H9 (cell line): ENCODE measurements around the gene PJA1. TPM values are rescaled to one million over a fixed set of nuclear protein-coding genes. Genes with fewer than 3 reads are reported as not detected.

Experiments
- DNase-seq: peaks from one replicate; pipeline ENCODE4 v3.0.0-alpha.2; 2017
- H2AFZ ChIP-seq: one replicate; pipeline ENCODE4 v1.6.1; 2013; ENCODE audit warnings: mild to moderate bottlenecking, low read length, control low read depth, moderate library complexity
- H2AK5ac ChIP-seq: 2 replicates; pipeline ENCODE4 v1.6.1; 2013; ENCODE audit warnings: low read length, control low read depth, mixed read lengths; ENCODE audit not compliant: insufficient read length
- H2BK120ac ChIP-seq: one replicate; pipeline ENCODE4 v1.6.1; 2013; ENCODE audit warnings: low read depth, mild to moderate bottlenecking, low read length, control low read depth, inconsistent platforms; ENCODE audit not compliant: poor library complexity, severe bottlenecking
- H2BK12ac ChIP-seq: 2 replicates; pipeline ENCODE4 v1.6.1; 2013; ENCODE audit warnings: low read length, control low read depth, mixed read lengths, low read depth; ENCODE audit not compliant: insufficient read length
- H2BK15ac ChIP-seq: 2 replicates; pipeline ENCODE4 v1.6.1; 2013; ENCODE audit warnings: low read depth, low read length, control low read depth
- H2BK20ac ChIP-seq: one replicate; pipeline ENCODE4 v1.6.1; 2013; ENCODE audit warnings: low read depth, mild to moderate bottlenecking, low read length, control low read depth, inconsistent platforms; ENCODE audit not compliant: poor library complexity, severe bottlenecking
- H2BK5ac ChIP-seq: 2 replicates; pipeline ENCODE4 v1.6.1; 2013; ENCODE audit warnings: low read length, control low read depth, mixed read lengths; ENCODE audit not compliant: insufficient read length
- H3K14ac ChIP-seq: 2 replicates; pipeline ENCODE4 v1.6.1; 2013; ENCODE audit warnings: low read length, control low read depth; ENCODE audit not compliant: insufficient read depth
- H3K18ac ChIP-seq: 2 replicates; pipeline ENCODE4 v1.6.1; 2013; ENCODE audit warnings: low read depth, mild to moderate bottlenecking, mixed read lengths, low read length, control low read depth; ENCODE audit not compliant: insufficient read length
- H3K23ac ChIP-seq: 2 replicates; pipeline ENCODE4 v1.6.1; 2013; ENCODE audit warnings: low read length, control low read depth, mixed read lengths, low read depth; ENCODE audit not compliant: insufficient read length
- H3K23me2 ChIP-seq: 2 replicates; pipeline ENCODE4 v1.6.1; 2013; ENCODE audit warnings: low read depth, mild to moderate bottlenecking, mixed read lengths, low read length, control low read depth; ENCODE audit not compliant: insufficient read length, poor library complexity, severe bottlenecking
- H3K27ac ChIP-seq: 2 replicates; pipeline ENCODE4 v1.5.1; 2013; ENCODE audit warnings: low read length, control low read depth, mixed read lengths, low read depth; ENCODE audit not compliant: insufficient read length
- H3K27me3 ChIP-seq: 2 replicates; pipeline ENCODE4 v1.6.1; 2013; ENCODE audit warnings: low read length, control low read depth, inconsistent platforms; ENCODE audit not compliant: insufficient read depth
- H3K4ac ChIP-seq: 2 replicates; pipeline ENCODE4 v1.6.1; 2013; ENCODE audit warnings: low read depth, mild to moderate bottlenecking, control low read depth, inconsistent platforms, low read length, moderate library complexity
- H3K4me1 ChIP-seq: 2 replicates; pipeline ENCODE4 v1.6.1; 2013; ENCODE audit warnings: low read length, control low read depth, inconsistent platforms; ENCODE audit not compliant: insufficient read depth
- H3K4me2 ChIP-seq: 2 replicates; pipeline ENCODE4 v1.6.1; 2013; ENCODE audit warnings: low read length, control low read depth, mixed read lengths; ENCODE audit not compliant: insufficient read length, insufficient read depth
- H3K56ac ChIP-seq: 2 replicates; pipeline ENCODE4 v1.6.1; 2013; ENCODE audit warnings: low read depth, mild to moderate bottlenecking, mixed read lengths, low read length, control low read depth; ENCODE audit not compliant: insufficient read length
- H3K79me1 ChIP-seq: 2 replicates; pipeline ENCODE4 v1.6.1; 2013; ENCODE audit warnings: low read depth, mild to moderate bottlenecking, moderate library complexity, low read length, control low read depth, inconsistent platforms; ENCODE audit not compliant: insufficient read depth, poor library complexity, severe bottlenecking
- H3K79me2 ChIP-seq: 2 replicates; pipeline ENCODE4 v1.6.1; 2013; ENCODE audit warnings: low read length, control low read depth, inconsistent platforms; ENCODE audit not compliant: insufficient read depth
- H3K9ac ChIP-seq: 2 replicates; pipeline ENCODE4 v1.6.1; 2013; ENCODE audit warnings: low read length, control low read depth, mixed read lengths; ENCODE audit not compliant: insufficient read length; ENCODE audit errors: extremely low read depth
- H3K9me3 ChIP-seq: one replicate; pipeline ENCODE4 v1.6.1; 2013; ENCODE audit warnings: low read depth, low read length, inconsistent platforms; ENCODE audit not compliant: control insufficient read depth
- H3T11ph ChIP-seq: one replicate; pipeline ENCODE4 v1.6.1; 2013; ENCODE audit warnings: mild to moderate bottlenecking, low read length, control low read depth, inconsistent platforms
- H4K20me1 ChIP-seq: one replicate; pipeline ENCODE4 v1.6.1; 2013; ENCODE audit not compliant: control insufficient read depth, insufficient read length, insufficient read depth
- H4K5ac ChIP-seq: 2 replicates; pipeline ENCODE4 v1.6.1; 2013; ENCODE audit warnings: low read depth, mild to moderate bottlenecking, mixed read lengths, low read length, control low read depth; ENCODE audit not compliant: insufficient read length
- H4K8ac ChIP-seq: replicated peaks from 2 replicates; pipeline ENCODE4 v1.6.1; 2013; ENCODE audit warnings: low read length, control low read depth, mixed read lengths, low read depth; ENCODE audit not compliant: insufficient read length
- H4K91ac ChIP-seq: 2 replicates; pipeline ENCODE4 v1.6.1; 2013; ENCODE audit warnings: low read depth, mild to moderate bottlenecking, moderate library complexity, mixed read lengths, low read length, control low read depth; ENCODE audit not compliant: insufficient read length
- H3K27ac Mint-ChIP-seq, 3 experiments: 2 replicates in 2 of 3; 3 replicates in 1 of 3; pipeline ENCODE4 v1.8.0; 2020 to 2021; ENCODE audit warnings: mixed read lengths in 3 of 3, mild to moderate bottlenecking in 1 of 3, moderate library complexity in 1 of 3
- H3K27me3 Mint-ChIP-seq: 2 replicates; pipeline ENCODE4 v1.8.0; 2021; ENCODE audit warnings: low read depth, mild to moderate bottlenecking, moderate library complexity, mixed read lengths
- H3K36me3 Mint-ChIP-seq, 3 experiments: 2 replicates in 2 of 3; 3 replicates in 1 of 3; pipeline ENCODE4 v1.8.0; 2020 to 2021; ENCODE audit warnings: low read depth in 3 of 3, mixed read lengths in 3 of 3; ENCODE audit not compliant: insufficient read depth in 1 of 3
- H3K4me1 Mint-ChIP-seq, 2 experiments: 2 replicates each; pipeline ENCODE4 v1.8.0; 2020; ENCODE audit warnings: mixed read lengths in 2 of 2
- H3K4me3 Mint-ChIP-seq, 2 experiments: 2 replicates in 1 of 2; 3 replicates in 1 of 2; pipeline ENCODE4 v1.8.0; 2020 to 2021; ENCODE audit warnings: mild to moderate bottlenecking in 2 of 2, mixed read lengths in 2 of 2, moderate library complexity in 1 of 2
- H3K9me3 Mint-ChIP-seq, 2 experiments: 2 replicates in 1 of 2; 3 replicates in 1 of 2; pipeline ENCODE4 v1.8.0; 2020; ENCODE audit warnings: mild to moderate bottlenecking in 2 of 2, mixed read lengths in 2 of 2, moderate library complexity in 1 of 2
- WGBS: extraction: QIAGEN DNeasy Blood & Tissue Kit; methylation state at CpG from one replicate; pipeline ENCODE4 v1.1.7; 2013; ENCODE audit warnings: missing lambda C conversion rate, low lambda C conversion rate, mixed read lengths; ENCODE audit not compliant: insufficient read length; ENCODE audit errors: extremely low coverage; 5-methylcytosine and 5-hydroxymethylcytosine counted together
- total RNA-seq: library from RNA; stranded (reverse); gene quantifications from 2 replicates; pipeline ENCODE4 v1.2.1, GENCODE V29; 2021
- TF ChIP-seq, protein P1 (sequence below): fragments of 200-600 bp; sonication (generic); conservative IDR thresholded peaks from 3 replicates; pipeline ENCODE4 v1.8.0; 2021; ENCODE audit warnings: antibody characterized with exemption, mild to moderate bottlenecking

Gene PJA1
- total RNA-seq, 1 experiment from 2014 or later = 41.4 TPM

- no peak overlapping the region for H4K5ac ChIP-seq
- H3K18ac ChIP-seq = no peak overlapping the region
- H4K20me1 ChIP-seq = no peaks in the 10 kb centered on the region
Observed at GRCh38 chrX:69195810-69196209, 30.6 kb upstream of the PJA1 start.

More at GRCh38 chrX:69195810-69196209, 30.6 kb upstream of the PJA1 start:
- no peak overlapping the region for H4K8ac ChIP-seq
- no peak overlapping the region for H3K14ac ChIP-seq
- H3K4ac ChIP-seq = no peak overlapping the region
- Mint-ChIP-seq H3K27ac (no peak overlapping the region), H3K9me3 (peaks cover 73 to 79% of the 10 kb centered on the region in 2 experiments), H3K4me3 (no peak overlapping the region), H3K4me1 (no peaks in the 10 kb centered on the region), H3K27me3 (peaks cover 16% of the 10 kb centered on the region), H3K36me3 (no peaks in the 10 kb centered on the region)
- H3K56ac ChIP-seq = no peak overlapping the region
- no peak overlapping the region for H2AK5ac ChIP-seq
- H2BK5ac ChIP-seq = no peak overlapping the region
- H3K79me1 ChIP-seq = no peaks in the 10 kb centered on the region
- H2BK120ac ChIP-seq = no peak overlapping the region
- no peak overlapping the region for H2BK12ac ChIP-seq
- no peaks in the 10 kb centered on the region for H3K23me2 ChIP-seq
- H3K4me2 ChIP-seq = no peak overlapping the region
- no peak overlapping the region for H2AFZ ChIP-seq
- no peaks in the 10 kb centered on the region for H3K79me2 ChIP-seq
- TF ChIP-seq, protein P1, sequence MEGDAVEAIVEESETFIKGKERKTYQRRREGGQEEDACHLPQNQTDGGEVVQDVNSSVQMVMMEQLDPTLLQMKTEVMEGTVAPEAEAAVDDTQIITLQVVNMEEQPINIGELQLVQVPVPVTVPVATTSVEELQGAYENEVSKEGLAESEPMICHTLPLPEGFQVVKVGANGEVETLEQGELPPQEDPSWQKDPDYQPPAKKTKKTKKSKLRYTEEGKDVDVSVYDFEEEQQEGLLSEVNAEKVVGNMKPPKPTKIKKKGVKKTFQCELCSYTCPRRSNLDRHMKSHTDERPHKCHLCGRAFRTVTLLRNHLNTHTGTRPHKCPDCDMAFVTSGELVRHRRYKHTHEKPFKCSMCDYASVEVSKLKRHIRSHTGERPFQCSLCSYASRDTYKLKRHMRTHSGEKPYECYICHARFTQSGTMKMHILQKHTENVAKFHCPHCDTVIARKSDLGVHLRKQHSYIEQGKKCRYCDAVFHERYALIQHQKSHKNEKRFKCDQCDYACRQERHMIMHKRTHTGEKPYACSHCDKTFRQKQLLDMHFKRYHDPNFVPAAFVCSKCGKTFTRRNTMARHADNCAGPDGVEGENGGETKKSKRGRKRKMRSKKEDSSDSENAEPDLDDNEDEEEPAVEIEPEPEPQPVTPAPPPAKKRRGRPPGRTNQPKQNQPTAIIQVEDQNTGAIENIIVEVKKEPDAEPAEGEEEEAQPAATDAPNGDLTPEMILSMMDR = no peak
- H3K27me3 ChIP-seq = no peaks in the 10 kb centered on the region
- no peak for DNase-seq
- no peaks in the 10 kb centered on the region for H3K4me1 ChIP-seq
- no peak overlapping the region for H3K9ac ChIP-seq
- H3T11ph ChIP-seq = no peak overlapping the region
- H3K9me3 ChIP-seq = no peaks in the 10 kb centered on the region
- H2BK20ac ChIP-seq = no peak overlapping the region
- no peak overlapping the region for H4K91ac ChIP-seq
- no peak overlapping the region for H2BK15ac ChIP-seq
- no peak overlapping the region for H3K23ac ChIP-seq
- no CpG with 5 or more reads among the region's 3 CpGs for WGBS
- H3K27ac ChIP-seq = no peak overlapping the region
